CD4-positive, alpha-beta T cell (primary cell): ENCODE results near the gene OR8K5. TPM values are rescaled to one million over a fixed set of nuclear protein-coding genes. Genes with fewer than 3 reads are reported as not detected.

Source experiments
- ATAC-seq: fragments of 200-7000 bp; cut with Tn5 transposase; one replicate; pipeline ENCODE4 v1.10.0; 2022; ENCODE audit warnings: mild to moderate bottlenecking; ENCODE audit not compliant: poor library complexity
- CTCF ChIA-PET: fragments of 350-600 bp; sonication (Branson Sonifier 250); formaldehyde crosslinking; loops from one replicate; lab custom pipeline; 2021; ENCODE audit warnings: antibody characterized with exemption, inconsistent platforms; lab: Charles Lee
- POLR2A ChIA-PET: fragments of 350-600 bp; sonication (Branson Sonifier 250); formaldehyde crosslinking; loops from one replicate; lab custom pipeline; 2021; ENCODE audit warnings: antibody characterized with exemption, inconsistent platforms; lab: Charles Lee
- DNase-seq, 14 experiments: peaks; one replicate each; pipeline ENCODE4 v3.0.0-alpha.2; 2013 to 2020; ENCODE audit warnings: mixed read lengths in 2 of 14
- H3K27ac ChIP-seq, 2 donors: one replicate each; pipeline versions ENCODE4 v1.5.1 to v1.7.0; 2013; ENCODE audit warnings: low read length in 2 of 2, low read depth in 1 of 2, mild to moderate bottlenecking in 1 of 2
- H3K27me3 ChIP-seq, 2 experiments: 1 replicate in 1 of 2; 2 replicates in 1 of 2; pipeline versions ENCODE4 v1.6.1 to v1.7.0; 2013; ENCODE audit warnings: low read length in 2 of 2, control low read depth in 1 of 2, mild to moderate bottlenecking in 1 of 2, moderate library complexity in 1 of 2; ENCODE audit not compliant: insufficient read depth in 2 of 2, control insufficient read depth in 1 of 2
- H3K36me3 ChIP-seq: one replicate; pipeline ENCODE4 v1.6.1; 2013; ENCODE audit warnings: low read length, control low read depth; ENCODE audit not compliant: insufficient read depth
- H3K4me1 ChIP-seq: one replicate; pipeline ENCODE4 v1.6.1; 2013; ENCODE audit warnings: low read length, control low read depth; ENCODE audit not compliant: insufficient read depth
- H3K4me3 ChIP-seq: one replicate; pipeline ENCODE4 v1.5.1; 2013; ENCODE audit warnings: mild to moderate bottlenecking, low read length, moderate library complexity
- H3K9me3 ChIP-seq, 2 experiments: 1 replicate in 1 of 2; 2 replicates in 1 of 2; pipeline versions ENCODE4 v1.6.1 to v1.7.0; 2013; ENCODE audit warnings: low read length in 2 of 2, mild to moderate bottlenecking in 2 of 2, control low read depth in 1 of 2, moderate library complexity in 1 of 2; ENCODE audit not compliant: control insufficient read depth in 1 of 2, insufficient read depth in 1 of 2
- H3K27ac Mint-ChIP-seq: one replicate; pipeline ENCODE4 v1.8.0; 2020; ENCODE audit warnings: mixed read lengths
- H3K27me3 Mint-ChIP-seq: one replicate; pipeline ENCODE4 v1.8.0; 2021; ENCODE audit warnings: mixed read lengths
- H3K36me3 Mint-ChIP-seq: one replicate; pipeline ENCODE4 v1.8.0; 2021; ENCODE audit warnings: low read depth, mixed read lengths
- H3K4me1 Mint-ChIP-seq: one replicate; pipeline ENCODE4 v1.8.0; 2021; ENCODE audit warnings: low read depth, mixed read lengths
- H3K4me3 Mint-ChIP-seq: one replicate; pipeline ENCODE4 v1.8.0; 2020; ENCODE audit warnings: mild to moderate bottlenecking, mixed read lengths
- H3K9me3 Mint-ChIP-seq: one replicate; pipeline ENCODE4 v1.8.0; 2020; ENCODE audit warnings: mixed read lengths
- intact Hi-C, 2 experiments: fragments of 100-400 bp; cut with DNase I in 1 of 2; cut with micrococcal nuclease in 1 of 2; formaldehyde crosslinking; loops; one replicate each; pipeline versions ENCODE4 v1.15.1 to v1.9.0; 2023 to 2025; cut with DNase I, micrococcal nuclease
- polyA plus RNA-seq, 2 donors: library from polyadenylated mRNA; unstranded; fragments of 120-200 nt; gene quantifications; one replicate each; pipeline ENCODE4 v1.2.1, GENCODE V29; 2013
- total RNA-seq, 174 experiments: library from RNA in 2 of 174; stranded (reverse) in 2 of 174; gene quantifications; one replicate each; pipeline ENCODE4 v1.2.3 and lab custom pipeline; 2021 to 2026
- TF ChIP-seq, protein P1 (sequence below): fragments of 200-600 bp; IDR thresholded peaks from one replicate; pipeline ENCODE4 v1.8.0; 2022; ENCODE audit warnings: antibody characterized with exemption, mild to moderate bottlenecking

OR8K5 gene, protein sequence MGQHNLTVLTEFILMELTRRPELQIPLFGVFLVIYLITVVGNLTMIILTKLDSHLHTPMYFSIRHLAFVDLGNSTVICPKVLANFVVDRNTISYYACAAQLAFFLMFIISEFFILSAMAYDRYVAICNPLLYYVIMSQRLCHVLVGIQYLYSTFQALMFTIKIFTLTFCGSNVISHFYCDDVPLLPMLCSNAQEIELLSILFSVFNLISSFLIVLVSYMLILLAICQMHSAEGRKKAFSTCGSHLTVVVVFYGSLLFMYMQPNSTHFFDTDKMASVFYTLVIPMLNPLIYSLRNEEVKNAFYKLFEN
- total RNA-seq: not detected
- not detected for polyA plus RNA-seq (2013, experiment 1 of 2)
- not detected for polyA plus RNA-seq (2013, experiment 2 of 2)
- 0 to 0.09 (median 0) reads per million in 172 experiments for total RNA-seq (lab: John Stamatoyannopoulos, UW)

- intact Hi-C loops: no loop called here
- Histone ChIP-seq H3K36me3 (no peaks in the 10 kb centered on the region), H3K4me3 (no peak within 1 kb of the TSS), H3K4me1 (no peaks in the 10 kb centered on the region), H3K9me3 (peaks cover 0 to 7% of the 10 kb centered on the region in 2 experiments), H3K27me3 (no peaks in the 10 kb centered on the region), H3K27ac (no peak within 1 kb of the TSS)
- Mint-ChIP-seq H3K9me3 (peaks cover 25% of the 10 kb centered on the region), H3K4me3 (no peak within 1 kb of the TSS), H3K27ac (no peak within 1 kb of the TSS), H3K27me3 (no peaks in the 10 kb centered on the region), H3K36me3 (no peaks in the 10 kb centered on the region), H3K4me1 (no peaks in the 10 kb centered on the region)
- TF ChIP-seq, protein P1, sequence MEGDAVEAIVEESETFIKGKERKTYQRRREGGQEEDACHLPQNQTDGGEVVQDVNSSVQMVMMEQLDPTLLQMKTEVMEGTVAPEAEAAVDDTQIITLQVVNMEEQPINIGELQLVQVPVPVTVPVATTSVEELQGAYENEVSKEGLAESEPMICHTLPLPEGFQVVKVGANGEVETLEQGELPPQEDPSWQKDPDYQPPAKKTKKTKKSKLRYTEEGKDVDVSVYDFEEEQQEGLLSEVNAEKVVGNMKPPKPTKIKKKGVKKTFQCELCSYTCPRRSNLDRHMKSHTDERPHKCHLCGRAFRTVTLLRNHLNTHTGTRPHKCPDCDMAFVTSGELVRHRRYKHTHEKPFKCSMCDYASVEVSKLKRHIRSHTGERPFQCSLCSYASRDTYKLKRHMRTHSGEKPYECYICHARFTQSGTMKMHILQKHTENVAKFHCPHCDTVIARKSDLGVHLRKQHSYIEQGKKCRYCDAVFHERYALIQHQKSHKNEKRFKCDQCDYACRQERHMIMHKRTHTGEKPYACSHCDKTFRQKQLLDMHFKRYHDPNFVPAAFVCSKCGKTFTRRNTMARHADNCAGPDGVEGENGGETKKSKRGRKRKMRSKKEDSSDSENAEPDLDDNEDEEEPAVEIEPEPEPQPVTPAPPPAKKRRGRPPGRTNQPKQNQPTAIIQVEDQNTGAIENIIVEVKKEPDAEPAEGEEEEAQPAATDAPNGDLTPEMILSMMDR: no peak
- CTCF ChIA-PET: no interaction called here
- DNase-seq (no peak), ATAC-seq (no peak)
- POLR2A ChIA-PET: interaction anchor here (0.6 kb wide), 1 partner anchor 8 kb away, joined by 3 read pairs; no protein-coding TSS in a partner anchor
Observed at GRCh38 chr11:56160217-56160616, at the start of gene OR8K5. Gene OR8K5 (minus strand): TSS chr11:56160317. CDS start chr11:56160317, 0 bp downstream.

DNA sequence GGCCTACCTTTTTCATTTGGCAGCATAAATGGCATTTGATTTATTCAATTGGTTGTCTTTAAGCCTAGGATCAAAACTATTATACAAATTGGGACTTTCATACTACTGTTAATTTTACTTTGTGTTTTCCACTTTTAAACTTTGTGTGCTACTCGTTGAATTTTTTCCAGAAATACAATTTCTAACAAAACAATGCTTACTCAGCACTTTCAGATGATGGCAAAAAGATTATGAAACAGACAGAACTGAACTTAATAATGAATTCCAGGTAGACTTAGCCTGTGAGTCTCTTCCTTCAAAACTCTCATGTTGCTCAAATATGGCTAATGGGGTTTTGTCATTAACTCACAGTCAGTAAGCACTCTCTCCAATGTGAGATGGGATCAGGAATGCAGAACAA is 47.7 kb upstream of the OR8K5 start:
- Histone ChIP-seq H3K4me3 (no peak overlapping the region), H3K36me3 (no peaks in the 10 kb centered on the region), H3K27ac (no peak overlapping the region), H3K4me1 (no peaks in the 10 kb centered on the region), H3K9me3 (peaks cover 10 to 13% of the 10 kb centered on the region in 2 experiments), H3K27me3 (no peaks in the 10 kb centered on the region)
- Mint-ChIP-seq H3K4me3 (no peak overlapping the region), H3K9me3 (peaks cover 11% of the 10 kb centered on the region), H3K27me3 (no peaks in the 10 kb centered on the region), H3K36me3 (no peaks in the 10 kb centered on the region), H3K27ac (no peak overlapping the region), H3K4me1 (no peaks in the 10 kb centered on the region)
- DNase-seq (no peak), ATAC-seq (no peak)
- ChIA-PET CTCF (no interaction called here), POLR2A (no interaction called here)
- TF ChIP-seq, protein P1: no peak
- intact Hi-C loops: no loop called here

DNA sequence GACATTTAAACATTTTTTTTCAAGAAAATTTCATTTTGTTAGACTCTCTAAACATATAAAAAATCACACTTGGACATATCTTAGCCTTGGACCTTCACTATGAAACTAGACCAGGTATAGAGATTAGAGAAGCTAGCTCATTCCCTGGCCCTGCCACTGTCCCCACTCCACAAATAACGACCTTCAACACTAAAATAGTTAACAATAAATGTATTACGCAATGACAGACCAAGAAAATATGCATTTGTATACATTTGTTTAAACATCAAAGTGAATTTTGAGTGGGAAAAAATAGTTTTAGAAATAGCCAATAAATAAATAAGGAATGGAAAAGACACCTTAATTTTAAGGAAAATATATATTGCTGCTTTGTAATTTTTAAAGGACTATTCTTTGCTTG is 37.2 kb upstream of the OR8K5 start:
- TF ChIP-seq, protein P1: no peak
- Mint-ChIP-seq H3K27me3 (no peaks in the 10 kb centered on the region), H3K4me3 (no peak overlapping the region), H3K36me3 (no peaks in the 10 kb centered on the region), H3K9me3 (peaks cover 8% of the 10 kb centered on the region), H3K27ac (no peak overlapping the region), H3K4me1 (no peaks in the 10 kb centered on the region)
- no peak overlapping the region for H3K27ac ChIP-seq
- ATAC-seq (no peak), DNase-seq (no peak)
- H3K9me3 ChIP-seq: no peaks in the 10 kb centered on the region
- H3K4me1 ChIP-seq: no peaks in the 10 kb centered on the region
- no peaks in the 10 kb centered on the region for H3K36me3 ChIP-seq
- no peak overlapping the region for H3K4me3 ChIP-seq
- no peaks in the 10 kb centered on the region for H3K27me3 ChIP-seq
- ChIA-PET POLR2A (no interaction called here), CTCF (no interaction called here)
- intact Hi-C loops: no loop called here
